ENCODE data around the gene SEC24D. TPM values are rescaled to one million over a fixed set of nuclear protein-coding genes. Genes with fewer than 3 reads are reported as not detected.

SEC24D gene
- total and polyA plus RNA-seq, 4 donors: 12.7 to 40.9 (median 21.3) TPM

DNA sequence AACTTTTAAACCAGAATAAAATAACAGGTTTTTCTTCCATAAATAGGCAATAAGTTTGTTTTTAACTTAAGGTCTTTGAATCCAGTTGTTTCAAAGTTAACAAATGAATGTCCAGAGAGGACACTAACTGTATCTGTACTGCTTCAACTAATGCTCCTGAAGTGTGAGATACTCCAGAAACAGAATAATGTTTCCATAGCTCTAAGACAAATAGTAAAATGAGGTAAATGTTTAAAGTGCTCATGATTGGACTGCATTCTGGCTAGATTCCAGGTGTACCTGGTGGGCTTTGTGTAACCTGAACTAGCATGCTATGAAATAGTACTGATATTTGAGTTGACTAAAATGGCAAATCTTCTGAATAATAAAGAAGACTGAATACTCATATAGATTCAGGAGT lies 99.0 kb downstream of the SEC24D start:
- DNase-seq (ENCODE audit: low read depth in 4 of 6, low spot score in 6 of 6): no peak
- Histone ChIP-seq H3K36me3 (ENCODE audit: control insufficient read depth, insufficient read depth, low read length) (no peaks in the 10 kb centered on the region), H3K4me1 (ENCODE audit: control insufficient read depth, insufficient read depth, low read length) (no peaks in the 10 kb centered on the region), H3K4me3 (ENCODE audit: low read depth, low read length) (no peak overlapping the region), H3K27ac (ENCODE audit: low read depth, low read length) (no peak overlapping the region), H3K27me3 (ENCODE audit: control insufficient read depth, insufficient read depth, low read length) (no peaks in the 10 kb centered on the region), H3K9me3 (ENCODE audit: control insufficient read depth, insufficient read depth, low read length) (no peaks in the 10 kb centered on the region)

DNA sequence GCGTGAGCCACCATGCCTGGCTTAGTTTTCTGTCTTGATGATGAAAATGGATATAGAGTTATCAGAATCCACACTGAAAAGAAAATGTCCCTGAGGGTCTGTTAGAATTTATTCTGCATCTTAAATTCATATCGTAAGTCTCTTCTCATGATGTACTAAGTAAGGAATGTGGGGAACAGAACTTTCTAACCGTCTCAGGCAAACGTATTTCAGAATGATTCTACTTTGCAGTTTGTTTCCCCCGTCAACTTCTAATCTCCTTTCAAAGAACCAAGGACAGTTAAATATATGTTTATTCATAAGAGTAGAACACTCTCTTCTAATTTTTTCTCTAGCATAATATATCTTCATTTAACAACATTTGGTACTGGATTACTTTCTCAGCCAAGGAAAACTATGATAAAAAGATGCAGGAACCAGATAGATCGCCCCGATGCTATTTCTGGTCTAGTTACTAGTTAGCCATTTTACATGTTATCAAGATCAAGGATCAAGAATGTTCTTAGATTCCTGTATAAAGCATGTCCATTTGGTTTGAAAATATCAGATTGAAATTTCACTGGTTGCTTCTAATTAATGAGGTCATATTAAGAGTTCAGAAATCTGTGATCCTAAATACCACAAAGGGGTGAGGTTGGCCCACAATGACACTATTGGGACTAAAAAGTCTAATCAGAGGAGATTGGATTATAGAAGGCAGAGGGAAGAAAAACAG lies 101.3 kb downstream of the SEC24D start:
- no peaks in the 10 kb centered on the region for H3K9me3 ChIP-seq (ENCODE audit: control insufficient read depth, insufficient read depth, low read length)
- H3K27ac ChIP-seq (ENCODE audit: low read depth, low read length): no peak overlapping the region
- no peaks in the 10 kb centered on the region for H3K27me3 ChIP-seq (ENCODE audit: control insufficient read depth, insufficient read depth, low read length)
- no peaks in the 10 kb centered on the region for H3K36me3 ChIP-seq (ENCODE audit: control insufficient read depth, insufficient read depth, low read length)
- DNase-seq (ENCODE audit: low read depth in 4 of 6, low spot score in 6 of 6): no peak
- H3K4me3 ChIP-seq (ENCODE audit: low read depth, low read length): no peak overlapping the region
- H3K4me1 ChIP-seq (ENCODE audit: control insufficient read depth, insufficient read depth, low read length): no peaks in the 10 kb centered on the region
- WGBS (ENCODE audit: insufficient coverage): no CpG with 5 or more reads among the region's 7 CpGs

GRCh38 chr4:118732591-118733330 lies 103.2 kb downstream of the SEC24D start:
- no CpG with 5 or more reads among the region's 3 CpGs for WGBS (ENCODE audit: insufficient coverage)
- no peaks in the 10 kb centered on the region for H3K27me3 ChIP-seq (ENCODE audit: control insufficient read depth, insufficient read depth, low read length)
- no peaks in the 10 kb centered on the region for H3K9me3 ChIP-seq (ENCODE audit: control insufficient read depth, insufficient read depth, low read length)
- H3K36me3 ChIP-seq (ENCODE audit: control insufficient read depth, insufficient read depth, low read length): no peaks in the 10 kb centered on the region
- H3K4me3 ChIP-seq (ENCODE audit: low read depth, low read length): no peak overlapping the region
- no peaks in the 10 kb centered on the region for H3K4me1 ChIP-seq (ENCODE audit: control insufficient read depth, insufficient read depth, low read length)
- no peak for DNase-seq (ENCODE audit: low read depth in 4 of 6, low spot score in 6 of 6)
- H3K27ac ChIP-seq (ENCODE audit: low read depth, low read length): no peak overlapping the region

- H3K4me1 ChIP-seq (ENCODE audit: control insufficient read depth, insufficient read depth, low read length): no peaks in the 10 kb centered on the region
- no peak for DNase-seq (ENCODE audit: low read depth in 4 of 6, low spot score in 6 of 6)
- no peak overlapping the region for H3K27ac ChIP-seq (ENCODE audit: low read depth, low read length)
- no peaks in the 10 kb centered on the region for H3K27me3 ChIP-seq (ENCODE audit: control insufficient read depth, insufficient read depth, low read length)
- H3K4me3 ChIP-seq (ENCODE audit: low read depth, low read length): no peak overlapping the region
- H3K36me3 ChIP-seq (ENCODE audit: control insufficient read depth, insufficient read depth, low read length): no peaks in the 10 kb centered on the region
- H3K9me3 ChIP-seq (ENCODE audit: control insufficient read depth, insufficient read depth, low read length): no peaks in the 10 kb centered on the region
Observed at GRCh38 chr4:118730683-118731082, 105.2 kb downstream of the SEC24D start.

DNA sequence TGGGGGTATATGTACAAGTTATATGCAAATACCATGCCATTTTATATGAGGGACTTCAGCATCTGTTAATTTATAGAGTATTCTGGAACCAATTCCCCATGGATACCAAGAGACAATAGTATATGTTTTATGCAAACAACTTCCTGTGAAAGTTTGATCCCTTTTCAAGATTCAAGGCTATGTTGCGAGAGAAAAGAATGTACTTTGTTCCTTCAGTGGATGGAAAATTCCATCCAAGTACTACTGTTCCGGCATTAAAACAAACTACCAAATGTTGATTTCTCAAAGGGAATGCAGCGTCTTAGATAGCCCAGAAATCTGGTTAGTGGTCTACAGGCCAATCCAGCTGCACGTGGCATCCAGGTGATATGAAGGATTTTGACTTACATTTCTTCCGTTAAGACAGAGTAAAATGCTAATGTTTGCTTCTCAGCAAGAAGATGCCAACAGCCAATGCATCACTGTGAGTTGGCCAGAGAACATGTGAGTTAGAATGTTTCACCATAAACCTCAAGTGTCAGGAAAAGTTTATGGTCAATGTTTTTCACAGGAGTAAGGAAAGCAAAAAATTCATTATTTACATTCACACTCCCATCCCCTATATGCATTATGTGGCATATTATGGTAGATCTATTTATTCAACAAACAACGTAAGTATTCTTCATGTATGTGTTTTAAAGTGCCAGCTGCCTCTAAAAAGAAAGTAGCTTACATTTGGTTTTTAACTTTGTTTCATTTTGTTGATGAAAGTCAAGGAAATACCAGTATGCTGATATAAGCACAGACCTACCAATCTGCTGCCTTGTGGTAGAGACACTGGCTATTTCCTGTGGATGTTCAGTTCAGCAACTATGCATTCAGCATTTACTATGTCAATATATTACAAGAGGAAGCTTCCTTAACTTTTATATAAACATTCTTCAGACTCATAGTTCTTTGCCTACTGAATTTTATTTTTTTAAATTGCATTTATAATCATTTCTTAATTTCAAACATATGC lies 106.3 kb downstream of the SEC24D start:
- no peaks in the 10 kb centered on the region for H3K4me1 ChIP-seq (ENCODE audit: control insufficient read depth, insufficient read depth, low read length)
- H3K9me3 ChIP-seq (ENCODE audit: control insufficient read depth, insufficient read depth, low read length): no peaks in the 10 kb centered on the region
- H3K27me3 ChIP-seq (ENCODE audit: control insufficient read depth, insufficient read depth, low read length): no peaks in the 10 kb centered on the region
- no peak overlapping the region for H3K27ac ChIP-seq (ENCODE audit: low read depth, low read length)
- WGBS (ENCODE audit: insufficient coverage): 100% methylated on average over 3 of the region's 6 CpGs
- H3K36me3 ChIP-seq (ENCODE audit: control insufficient read depth, insufficient read depth, low read length): no peaks in the 10 kb centered on the region
- no peak overlapping the region for H3K4me3 ChIP-seq (ENCODE audit: low read depth, low read length)
- DNase-seq (ENCODE audit: low read depth in 4 of 6, low spot score in 6 of 6): no peak

- WGBS (ENCODE audit: insufficient coverage): no CpG with 5 or more reads among the region's 1 CpG
Observed at GRCh38 chr4:118727360-118727759, 108.6 kb downstream of the SEC24D start.

DNA sequence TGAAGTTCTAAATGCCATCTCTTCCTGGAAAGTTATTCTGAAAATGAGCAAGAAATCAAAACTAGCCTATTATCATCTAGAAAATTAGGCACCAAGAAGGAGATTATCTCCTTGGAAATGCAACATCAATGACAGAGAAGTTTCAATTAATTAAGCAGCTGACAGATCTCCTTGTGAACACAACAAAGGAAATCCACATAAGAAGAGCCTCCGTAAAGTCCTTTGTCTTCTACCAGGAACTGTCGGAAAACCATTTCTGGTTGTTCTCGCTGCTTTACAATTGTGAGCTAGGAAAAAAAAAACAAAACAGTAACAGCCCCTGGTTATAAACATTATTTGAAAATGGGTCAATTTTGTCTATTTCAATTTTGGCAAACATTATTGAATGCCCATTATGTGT lies 112.6 kb downstream of the SEC24D start:
- DNase-seq (ENCODE audit: low read depth in 4 of 6, low spot score in 6 of 6): no peak
- Histone ChIP-seq H3K36me3 (ENCODE audit: control insufficient read depth, insufficient read depth, low read length) (no peaks in the 10 kb centered on the region), H3K4me1 (ENCODE audit: control insufficient read depth, insufficient read depth, low read length) (no peaks in the 10 kb centered on the region), H3K27me3 (ENCODE audit: control insufficient read depth, insufficient read depth, low read length) (no peaks in the 10 kb centered on the region), H3K27ac (ENCODE audit: low read depth, low read length) (no peak overlapping the region), H3K9me3 (ENCODE audit: control insufficient read depth, insufficient read depth, low read length) (no peaks in the 10 kb centered on the region), H3K4me3 (ENCODE audit: low read depth, low read length) (no peak overlapping the region)
- whole genome bisulfite sequencing (ENCODE audit: insufficient coverage): no CpG with 5 or more reads among the region's 3 CpGs

More at GRCh38 chr4:118727360-118727759, 108.6 kb downstream of the SEC24D start:
- no peak overlapping the region for H3K4me3 ChIP-seq (ENCODE audit: low read depth, low read length)
- no peaks in the 10 kb centered on the region for H3K27me3 ChIP-seq (ENCODE audit: control insufficient read depth, insufficient read depth, low read length)
- no peaks in the 10 kb centered on the region for H3K9me3 ChIP-seq (ENCODE audit: control insufficient read depth, insufficient read depth, low read length)
- H3K36me3 ChIP-seq (ENCODE audit: control insufficient read depth, insufficient read depth, low read length): no peaks in the 10 kb centered on the region
- no peak overlapping the region for H3K27ac ChIP-seq (ENCODE audit: low read depth, low read length)
- DNase-seq (ENCODE audit: low read depth in 4 of 6, low spot score in 6 of 6): no peak
- no peaks in the 10 kb centered on the region for H3K4me1 ChIP-seq (ENCODE audit: control insufficient read depth, insufficient read depth, low read length)

DNA sequence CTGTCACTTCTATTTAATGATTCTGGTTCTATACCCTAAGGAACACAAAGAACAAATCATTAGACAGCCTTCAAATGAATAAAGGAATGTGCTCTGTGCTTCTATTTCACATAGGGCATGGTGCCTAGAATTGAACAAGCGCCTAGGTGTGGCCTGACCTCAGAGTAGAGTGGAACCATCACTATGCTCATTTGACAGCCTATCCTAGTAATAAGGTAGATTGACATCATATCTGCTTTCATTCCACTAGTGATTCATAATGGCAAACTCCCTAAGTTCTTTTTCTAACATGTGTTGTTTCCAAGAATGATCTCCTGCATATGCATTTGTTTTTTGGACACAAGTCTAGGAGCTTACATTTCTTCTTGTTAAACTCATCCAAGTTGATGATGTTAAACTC lies 114.2 kb downstream of the SEC24D start:
- Histone ChIP-seq H3K27me3 (ENCODE audit: control insufficient read depth, insufficient read depth, low read length) (no peaks in the 10 kb centered on the region), H3K4me1 (ENCODE audit: control insufficient read depth, insufficient read depth, low read length) (no peaks in the 10 kb centered on the region), H3K9me3 (ENCODE audit: control insufficient read depth, insufficient read depth, low read length) (no peaks in the 10 kb centered on the region), H3K36me3 (ENCODE audit: control insufficient read depth, insufficient read depth, low read length) (no peaks in the 10 kb centered on the region), H3K4me3 (ENCODE audit: low read depth, low read length) (no peak overlapping the region), H3K27ac (ENCODE audit: low read depth, low read length) (no peak overlapping the region)
- peak in 1 of 6 donors; percentile 36 for DNase-seq (ENCODE audit: low read depth in 4 of 6, low spot score in 6 of 6)
- WGBS (ENCODE audit: insufficient coverage): no CpG with 5 or more reads among the region's 1 CpG

DNA sequence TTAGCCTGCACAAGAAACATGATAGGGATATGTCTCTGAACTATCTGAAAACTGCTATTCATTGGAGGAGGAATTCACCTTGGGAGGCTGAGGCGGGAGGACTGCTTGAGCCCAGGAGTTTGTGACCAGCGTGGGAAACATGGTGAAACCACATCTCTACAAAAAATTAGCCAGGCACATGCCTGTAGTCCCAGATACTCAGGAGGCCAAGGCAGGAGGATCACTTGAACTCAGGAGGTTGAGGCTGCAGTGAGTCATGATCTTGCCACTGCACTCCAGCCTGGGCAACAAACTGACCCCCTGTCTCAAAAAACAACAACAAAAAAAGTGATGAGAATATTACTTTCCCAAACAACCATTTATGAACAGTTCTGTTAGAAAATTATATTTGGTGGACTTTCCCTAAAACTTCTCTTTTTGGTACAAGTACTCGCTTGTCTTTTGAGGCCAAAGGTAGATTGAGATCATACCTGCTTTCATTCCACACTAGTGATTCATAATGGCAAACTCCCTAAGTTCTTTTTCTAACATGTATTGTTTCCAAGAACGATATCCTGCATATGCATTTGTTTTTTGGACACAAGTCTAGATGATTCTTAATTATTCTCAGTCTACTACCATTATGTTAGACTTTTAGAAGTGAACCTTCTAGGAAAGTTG lies 117.3 kb downstream of the SEC24D start:
- H3K9me3 ChIP-seq (ENCODE audit: control insufficient read depth, insufficient read depth, low read length): no peaks in the 10 kb centered on the region
- no peak overlapping the region for H3K27ac ChIP-seq (ENCODE audit: low read depth, low read length)
- no peaks in the 10 kb centered on the region for H3K36me3 ChIP-seq (ENCODE audit: control insufficient read depth, insufficient read depth, low read length)
- H3K27me3 ChIP-seq (ENCODE audit: control insufficient read depth, insufficient read depth, low read length): no peaks in the 10 kb centered on the region
- H3K4me1 ChIP-seq (ENCODE audit: control insufficient read depth, insufficient read depth, low read length): no peaks in the 10 kb centered on the region
- no peak overlapping the region for H3K4me3 ChIP-seq (ENCODE audit: low read depth, low read length)
- WGBS (ENCODE audit: insufficient coverage): no CpG with 5 or more reads among the region's 4 CpGs
- no peak for DNase-seq (ENCODE audit: low read depth in 4 of 6, low spot score in 6 of 6)

Measured in spinal cord (tissue), 10 donors.